HEK293T (cell line): Measurements from ENCODE around the gene TMA7.

Experiments
- CTCF ChIA-PET: fragments of 350-600 bp; formaldehyde crosslinking; extraction: SDS; loops from one replicate; lab custom pipeline; 2021; ENCODE audit warnings: antibody characterized with exemption, inconsistent platforms; lab: Yijun Ruan, JAX
- POLR2A ChIA-PET: fragments of 350-600 bp; formaldehyde crosslinking; extraction: SDS; loops from one replicate; lab custom pipeline; 2020; ENCODE audit warnings: antibody characterized with exemption, inconsistent platforms; lab: Yijun Ruan, JAX
- DNase-seq: peaks from one replicate; pipeline ENCODE4 v3.0.0; 2012; ENCODE audit warnings: mixed read lengths; ENCODE audit errors: extremely low spot score
- ARNT ChIP-seq: fragments of 450-650 bp; IDR thresholded peaks from 2 replicates; pipeline ENCODE4 v1.6.1; 2017; ENCODE audit warnings: mild to moderate bottlenecking
- BHLHE40 ChIP-seq: fragments of 450-650 bp; IDR thresholded peaks from 2 replicates; pipeline ENCODE4 v1.6.1; 2016; ENCODE audit warnings: mild to moderate bottlenecking, moderate library complexity, borderline replicate concordance
- CTBP1 ChIP-seq: fragments of 450-650 bp; IDR thresholded peaks from 2 replicates; pipeline ENCODE4 v1.6.1; 2016; ENCODE audit warnings: borderline replicate concordance
- ELF4 ChIP-seq: fragments of 450-650 bp; IDR thresholded peaks from 2 replicates; pipeline ENCODE4 v1.6.1; 2017; ENCODE audit warnings: antibody characterized with exemption
- FOXA1 ChIP-seq: fragments of 450-650 bp; IDR thresholded peaks from 2 replicates; pipeline ENCODE4 v1.6.1; 2016; ENCODE audit warnings: mild to moderate bottlenecking
- FOXK2 ChIP-seq: fragments of 450-650 bp; IDR thresholded peaks from 2 replicates; pipeline ENCODE4 v1.6.1; 2016; ENCODE audit warnings: mild to moderate bottlenecking
- FOXM1 ChIP-seq: fragments of 450-650 bp; IDR thresholded peaks from 2 replicates; pipeline ENCODE4 v1.6.1; 2017; ENCODE audit warnings: mild to moderate bottlenecking, borderline replicate concordance
- HDGF ChIP-seq: fragments of 450-650 bp; IDR thresholded peaks from 2 replicates; pipeline ENCODE4 v1.6.1; 2017; ENCODE audit warnings: antibody characterized with exemption, borderline replicate concordance
- L3MBTL2 ChIP-seq: fragments of 450-650 bp; conservative IDR thresholded peaks from 2 replicates; pipeline ENCODE4 v1.6.1; 2016; ENCODE audit warnings: mild to moderate bottlenecking
- LEF1 ChIP-seq: fragments of 450-650 bp; IDR thresholded peaks from 2 replicates; pipeline ENCODE4 v1.6.1; 2017; ENCODE audit warnings: mild to moderate bottlenecking, borderline replicate concordance
- NFRKB ChIP-seq: fragments of 450-650 bp; IDR thresholded peaks from 2 replicates; pipeline ENCODE4 v1.6.1; 2016; ENCODE audit warnings: mild to moderate bottlenecking, moderate library complexity
- SP1 ChIP-seq: fragments of 450-650 bp; IDR thresholded peaks from 2 replicates; pipeline ENCODE4 v1.6.1; 2017
- SUZ12 ChIP-seq: fragments of 450-650 bp; IDR thresholded peaks from 2 replicates; pipeline ENCODE4 v1.6.1; 2016; ENCODE audit warnings: mild to moderate bottlenecking
- TARDBP ChIP-seq: fragments of 450-650 bp; IDR thresholded peaks from 2 replicates; pipeline ENCODE4 v1.6.1; 2016
- ZNF384 ChIP-seq: fragments of 450-650 bp; IDR thresholded peaks from 2 replicates; pipeline ENCODE4 v1.6.1; 2016
- TF ChIP-seq, protein P1 (sequence below): fragments of 450-650 bp; IDR thresholded peaks from 2 replicates; pipeline ENCODE4 v1.6.1; 2016

Gene TMA7

DNA sequence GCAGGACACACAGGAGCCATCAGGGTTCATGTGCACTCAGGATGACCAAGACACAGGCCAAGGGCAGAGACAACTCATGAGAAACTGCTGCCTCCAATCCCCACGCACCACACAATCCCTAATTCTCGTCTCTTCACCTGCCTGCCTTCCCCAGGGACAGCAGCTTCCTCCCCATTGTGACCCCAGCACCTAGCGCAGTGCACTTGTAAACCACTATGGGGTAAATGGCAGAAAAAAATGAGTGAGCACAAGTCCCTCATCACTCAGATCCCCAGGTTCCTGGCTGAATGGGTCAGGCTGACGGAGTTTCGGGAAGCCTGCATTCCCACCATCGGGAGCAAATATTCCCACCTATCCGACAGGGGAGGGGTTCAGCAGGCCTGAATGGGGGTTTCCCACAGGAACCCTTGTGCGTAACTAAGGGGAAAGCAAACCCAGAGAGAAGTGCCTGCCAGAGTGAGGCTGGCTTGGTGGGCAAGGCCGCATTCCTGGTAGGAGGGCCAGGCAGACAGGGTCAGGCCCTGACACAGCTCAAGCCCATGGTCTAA, 28.9 kb upstream of the TMA7 start:
- DNase-seq: no peak
- ChIA-PET POLR2A (no interaction called here), CTCF (interaction anchor here (3.3 kb wide), 1 partner anchor 25 kb away, joined by 28 read pairs; no protein-coding TSS in a partner anchor)
- TF ChIP-seq BHLHE40: no peak
- no peak for TF ChIP-seq LEF1
- no peak for TF ChIP-seq SUZ12
- TF ChIP-seq TARDBP: no peak
- no peak for TF ChIP-seq L3MBTL2
- no peak for TF ChIP-seq ARNT
- no peak for TF ChIP-seq ZNF384
- no peak for TF ChIP-seq FOXM1
- TF ChIP-seq HDGF: no peak
- no peak for TF ChIP-seq FOXK2
- no peak for TF ChIP-seq ELF4
- TF ChIP-seq NFRKB: no peak
- TF ChIP-seq SP1: no peak
- TF ChIP-seq CTBP1: no peak
- TF ChIP-seq, protein P1, sequence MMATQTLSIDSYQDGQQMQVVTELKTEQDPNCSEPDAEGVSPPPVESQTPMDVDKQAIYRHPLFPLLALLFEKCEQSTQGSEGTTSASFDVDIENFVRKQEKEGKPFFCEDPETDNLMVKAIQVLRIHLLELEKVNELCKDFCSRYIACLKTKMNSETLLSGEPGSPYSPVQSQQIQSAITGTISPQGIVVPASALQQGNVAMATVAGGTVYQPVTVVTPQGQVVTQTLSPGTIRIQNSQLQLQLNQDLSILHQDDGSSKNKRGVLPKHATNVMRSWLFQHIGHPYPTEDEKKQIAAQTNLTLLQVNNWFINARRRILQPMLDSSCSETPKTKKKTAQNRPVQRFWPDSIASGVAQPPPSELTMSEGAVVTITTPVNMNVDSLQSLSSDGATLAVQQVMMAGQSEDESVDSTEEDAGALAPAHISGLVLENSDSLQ: no peak
- TF ChIP-seq FOXA1: no peak

DNA sequence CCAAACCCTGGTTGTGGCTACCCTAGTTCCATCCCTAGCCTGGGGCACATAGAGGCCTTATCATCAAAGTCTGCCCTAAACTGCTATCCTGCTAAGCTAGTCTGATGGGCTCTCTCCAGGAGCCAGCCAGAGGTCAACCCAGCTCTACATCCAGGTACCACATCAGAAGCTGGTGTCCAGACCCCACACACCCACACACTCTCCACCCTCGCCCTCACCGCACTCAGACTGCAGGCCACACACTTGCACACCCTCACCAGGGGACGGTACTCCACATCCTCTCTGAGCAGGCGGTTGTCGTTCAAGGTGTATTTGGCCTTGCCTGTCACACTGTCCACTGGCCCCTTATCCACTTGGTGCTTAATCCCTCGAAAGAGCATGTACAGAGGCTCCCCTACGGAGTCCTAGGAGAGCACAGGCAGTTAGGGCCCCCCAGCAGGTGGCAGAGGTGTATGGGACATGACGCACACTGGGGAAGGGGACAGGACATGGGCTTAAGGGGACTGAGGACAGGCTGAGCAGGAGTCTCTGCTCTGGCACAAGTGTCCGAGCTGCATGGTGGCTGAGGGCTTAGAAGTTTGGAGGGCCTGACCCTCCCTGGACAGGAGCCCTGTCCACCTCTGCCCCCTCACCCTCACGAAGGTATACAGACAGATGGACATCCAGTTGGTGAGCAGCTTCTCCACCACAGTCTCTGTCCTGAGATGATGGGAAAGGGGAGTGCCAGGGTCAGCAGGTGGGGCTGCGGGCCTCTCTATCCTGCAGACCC, 28.3 kb upstream of the TMA7 start:
- ChIA-PET POLR2A (interaction anchor here (1.6 kb wide), 1 partner anchor 17 kb away, joined by 8 read pairs; no protein-coding TSS in a partner anchor), CTCF (interaction anchor here (0.7 to 3.3 kb wide), 3 partner anchors 11 to 210 kb away, joined by 3 to 28 read pairs (median 3); no protein-coding TSS in a partner anchor)

DNA sequence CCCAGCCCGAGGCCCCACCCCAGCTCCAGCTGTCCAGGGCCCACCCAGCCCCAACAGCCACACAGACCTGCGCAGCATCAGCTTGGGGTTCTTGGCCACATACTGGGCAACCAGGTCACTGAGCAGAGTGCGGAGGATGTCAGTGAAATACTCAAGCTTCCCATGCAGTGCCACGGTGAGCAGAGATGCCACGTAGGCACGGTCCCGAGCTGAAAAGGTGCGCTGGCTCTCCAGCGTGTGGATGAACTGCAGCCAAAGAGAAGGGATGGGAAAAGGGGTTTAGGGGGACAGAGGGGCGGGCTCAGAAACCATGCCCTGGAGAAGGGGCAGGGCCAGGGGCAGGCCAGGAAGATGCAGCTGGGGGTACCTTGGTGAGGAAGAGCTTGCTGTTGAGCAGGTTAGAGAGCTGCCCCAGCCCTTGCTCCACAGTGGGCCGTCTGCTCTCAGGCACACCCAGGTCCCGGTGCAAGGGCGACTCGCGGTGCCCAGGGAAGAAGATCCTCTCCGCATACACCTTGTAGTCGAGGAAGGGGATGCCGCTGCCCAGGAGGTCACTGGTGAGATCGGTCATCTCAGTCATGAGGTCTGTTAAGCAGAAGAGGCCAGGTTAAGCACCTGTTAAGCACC, 27.6 kb upstream of the TMA7 start:
- DNase-seq: no peak
- POLR2A ChIA-PET: interaction anchor here (0.9 to 1.6 kb wide), 2 partner anchors 16 to 27 kb away, joined by 4 to 8 read pairs; partner anchors contain the start of genes CCDC51 and TMA7
- TF ChIP-seq, protein P1: no peak
- TF ChIP-seq CTBP1: no peak
- no peak for TF ChIP-seq TARDBP
- no peak for TF ChIP-seq ELF4
- no peak for TF ChIP-seq L3MBTL2
- TF ChIP-seq LEF1: no peak
- no peak for TF ChIP-seq SUZ12
- TF ChIP-seq SP1: no peak
- no peak for TF ChIP-seq HDGF
- TF ChIP-seq FOXK2: no peak
- TF ChIP-seq ARNT: no peak
- no peak for TF ChIP-seq FOXM1
- TF ChIP-seq NFRKB: no peak
- no peak for TF ChIP-seq FOXA1
- TF ChIP-seq BHLHE40: no peak
- no peak for TF ChIP-seq ZNF384
- CTCF ChIA-PET: interaction anchor here (0.7 to 3.3 kb wide), 3 partner anchors 12 to 210 kb away, joined by 3 to 28 read pairs (median 3); no protein-coding TSS in a partner anchor

More for the DNA sequence above, 28.3 kb upstream of the TMA7 start:
- no peak for DNase-seq
- TF ChIP-seq CTBP1 (no peak), ZNF384 (no peak), TARDBP (no peak), FOXM1 (no peak), ELF4 (no peak), FOXA1 (no peak), ARNT (no peak), SP1 (no peak), L3MBTL2 (no peak), NFRKB (no peak), SUZ12 (no peak), LEF1 (no peak), BHLHE40 (no peak), FOXK2 (no peak), HDGF (no peak)
- TF ChIP-seq, protein P1: no peak

DNA sequence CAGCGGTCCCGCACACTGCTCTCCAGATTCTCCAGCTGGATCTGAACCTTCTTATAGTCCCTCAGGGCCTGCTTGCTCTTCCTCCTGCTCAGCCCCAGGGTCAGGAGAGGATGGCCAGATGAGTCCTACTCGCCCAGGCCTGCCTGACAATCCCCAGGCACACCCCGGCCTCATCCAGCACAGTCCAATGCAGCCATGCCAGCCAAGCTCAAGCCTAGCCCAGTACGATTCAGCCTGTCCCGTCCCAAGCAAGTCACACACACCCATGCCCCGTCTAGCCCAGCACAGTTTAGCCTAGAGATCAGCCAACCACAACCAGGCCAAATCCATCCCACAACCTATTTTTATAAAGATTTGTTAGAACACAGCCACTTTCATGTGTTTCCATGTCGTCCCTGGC, 27.0 kb upstream of the TMA7 start:
- TF ChIP-seq FOXM1 (no peak), CTBP1 (no peak), ELF4 (no peak), L3MBTL2 (no peak), ZNF384 (no peak), FOXK2 (no peak), SUZ12 (no peak), LEF1 (no peak), TARDBP (no peak), BHLHE40 (no peak), NFRKB (no peak), FOXA1 (no peak), HDGF (no peak), SP1 (no peak), ARNT (no peak)
- TF ChIP-seq, protein P1: no peak
- CTCF ChIA-PET: interaction anchor here (3.3 kb wide), 1 partner anchor 23 kb away, joined by 28 read pairs; no protein-coding TSS in a partner anchor
- POLR2A ChIA-PET: interaction anchor here (0.9 to 1.6 kb wide), 2 partner anchors 16 to 26 kb away, joined by 4 to 8 read pairs; partner anchors contain the start of genes CCDC51 and TMA7
- DNase-seq: no peak
